Activated CD8-positive, alpha-beta memory T cell treated with anti-CD3 and anti-CD28 coated beads for 4 hours (primary cell): ENCODE results near the gene TAS2R38.

ENCODE experiments used
- DNase-seq, 2 donors: peaks; one replicate each; pipeline ENCODE4 v3.0.0-alpha.2; 2020; ENCODE audit warnings: low read depth in 2 of 2

Gene TAS2R38

DNA sequence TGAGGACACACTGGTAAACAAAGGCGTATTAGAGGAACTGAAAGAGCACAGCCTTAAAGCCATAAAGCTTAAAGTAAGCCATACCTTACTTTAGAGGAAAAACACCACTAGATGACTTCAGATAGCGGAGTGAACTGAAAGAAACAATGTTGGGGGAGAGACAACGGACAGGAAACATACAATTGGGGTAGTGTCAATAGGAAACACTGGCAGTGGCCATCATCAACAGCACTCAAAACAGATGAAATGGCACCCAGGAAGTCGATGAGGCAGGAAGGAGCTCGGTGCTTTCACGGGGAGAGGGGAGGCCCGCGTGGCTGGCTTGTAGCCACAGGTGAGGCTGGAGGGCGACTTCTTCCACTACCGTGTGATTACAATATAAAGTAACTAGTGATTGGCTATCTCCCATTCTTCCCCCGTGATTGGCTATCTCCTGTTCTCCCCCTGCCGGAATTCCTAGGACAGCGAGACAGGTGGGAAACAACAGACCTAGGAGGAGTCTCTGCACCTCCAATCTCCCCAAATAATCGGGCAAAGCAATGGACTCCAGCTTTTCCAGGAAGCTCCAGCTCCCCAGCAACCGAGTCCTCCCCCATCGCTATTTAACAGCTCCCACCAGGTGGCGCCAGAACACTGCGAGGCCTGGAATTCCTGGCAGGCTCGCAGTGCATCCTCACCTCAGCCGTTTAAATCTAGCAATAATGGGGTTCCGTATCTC, 2.4 kb upstream of the TAS2R38 start:
- peak; percentile 27 to 35 for DNase-seq

DNA sequence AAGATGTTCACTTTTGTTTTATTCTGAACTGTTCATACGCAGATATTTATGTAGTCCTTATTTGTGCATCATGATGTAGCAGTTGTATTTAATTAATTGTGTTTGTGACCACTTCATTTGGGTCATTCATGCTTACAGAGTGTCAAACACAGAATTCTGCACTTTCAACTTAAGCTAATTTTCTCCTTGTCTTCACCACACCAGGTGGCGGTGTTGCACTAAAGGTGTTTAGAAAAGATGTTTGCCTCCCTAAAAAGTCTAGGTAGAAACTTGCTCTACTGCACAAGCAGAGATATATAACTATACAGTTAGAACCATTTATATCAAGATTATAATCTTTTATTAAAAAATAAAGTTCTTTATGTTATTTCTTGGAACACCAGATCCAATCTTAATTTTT, 1.3 kb upstream of the TAS2R38 start:
- DNase-seq, result no peak

DNA sequence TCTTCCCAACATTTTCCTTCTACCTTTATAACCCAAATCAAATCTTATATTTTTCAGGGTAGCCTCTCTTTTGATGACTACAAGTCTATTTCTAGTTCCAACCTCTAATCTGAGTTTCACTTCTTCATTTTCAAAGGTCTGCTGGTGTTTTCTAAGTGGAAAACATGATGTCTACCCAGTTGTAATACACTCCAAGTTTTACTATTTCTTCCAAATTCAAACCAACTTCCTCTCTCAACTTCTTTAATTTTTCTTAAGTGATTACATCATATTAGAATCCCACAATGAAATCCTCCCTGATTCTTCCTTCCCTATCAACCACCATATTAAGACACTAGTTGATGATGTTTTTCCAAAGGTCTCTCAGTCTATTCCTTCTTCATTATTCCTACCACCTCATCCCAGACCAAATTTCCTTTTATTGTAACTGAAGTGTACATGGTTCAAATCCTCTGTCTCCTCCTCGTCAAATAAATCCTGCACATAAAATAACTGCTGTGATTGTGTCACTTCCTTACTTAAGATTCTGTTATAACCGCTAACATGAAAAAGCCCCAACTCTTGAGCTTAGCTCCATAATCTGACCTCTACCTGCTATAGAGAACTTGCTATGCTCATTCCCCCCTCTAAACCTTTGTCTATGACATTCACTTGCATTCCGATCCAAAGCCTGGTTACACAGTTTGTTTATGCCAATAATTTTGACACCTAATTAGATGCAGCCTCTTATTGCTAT, 12.7 kb downstream of the TAS2R38 start:
- no peak for DNase-seq

DNA sequence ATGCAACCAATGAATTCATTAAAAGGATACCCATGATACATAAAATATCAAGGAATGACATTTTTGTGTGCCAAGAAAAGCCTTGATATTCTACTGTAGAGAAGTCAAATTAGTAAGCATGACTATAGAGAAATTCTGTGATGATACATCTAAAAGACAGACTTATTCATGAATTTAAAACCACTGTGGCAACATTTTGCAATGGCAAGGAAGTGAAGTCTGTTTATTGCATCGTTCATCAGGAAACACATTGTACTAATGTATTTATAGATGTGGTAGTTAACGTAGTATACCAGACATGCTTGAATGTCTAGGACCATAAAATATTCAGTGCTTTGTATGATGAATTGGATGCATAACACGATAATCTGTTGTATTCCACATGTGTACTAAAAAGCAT, 17.5 kb downstream of the TAS2R38 start:
- no peak for DNase-seq

DNA sequence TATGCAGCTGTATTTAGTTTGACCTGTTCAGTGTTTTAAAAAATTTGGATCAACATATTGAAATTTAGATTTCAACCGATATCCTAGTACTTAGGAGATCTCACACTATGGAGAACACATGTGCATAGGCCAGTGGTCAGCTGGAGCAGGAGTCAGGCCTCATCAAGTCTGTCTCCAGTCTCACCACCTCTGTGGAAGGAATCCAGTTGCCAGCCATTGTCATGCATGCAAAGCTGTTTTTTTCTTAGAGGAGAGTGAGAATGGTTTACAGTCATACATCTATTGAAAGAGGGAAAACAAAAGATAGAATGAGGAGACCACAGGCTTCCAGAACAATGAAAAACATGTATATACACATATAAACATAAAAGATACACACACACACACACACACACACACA, 19.2 kb downstream of the TAS2R38 start:
- DNase-seq, result no peak

DNA sequence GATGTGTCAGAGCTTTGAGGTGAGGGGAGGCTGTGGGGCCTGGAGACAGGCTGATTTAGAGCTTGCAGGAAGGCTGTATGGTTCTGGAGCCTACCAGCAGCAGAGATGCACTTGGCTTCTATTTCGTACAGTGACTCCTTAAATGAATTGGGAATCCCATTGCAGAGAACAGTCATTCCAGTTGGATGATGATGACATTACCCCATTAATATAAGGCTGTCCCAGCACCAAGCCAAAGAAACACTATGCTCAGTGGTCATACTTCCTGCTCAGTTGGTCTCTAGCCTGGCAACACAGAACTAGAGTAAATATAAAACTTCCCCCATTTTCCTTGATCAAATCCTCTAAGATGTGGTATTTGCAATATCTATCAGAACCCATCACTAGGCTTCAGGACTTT, 21.1 kb downstream of the TAS2R38 start:
- no peak for DNase-seq

DNA sequence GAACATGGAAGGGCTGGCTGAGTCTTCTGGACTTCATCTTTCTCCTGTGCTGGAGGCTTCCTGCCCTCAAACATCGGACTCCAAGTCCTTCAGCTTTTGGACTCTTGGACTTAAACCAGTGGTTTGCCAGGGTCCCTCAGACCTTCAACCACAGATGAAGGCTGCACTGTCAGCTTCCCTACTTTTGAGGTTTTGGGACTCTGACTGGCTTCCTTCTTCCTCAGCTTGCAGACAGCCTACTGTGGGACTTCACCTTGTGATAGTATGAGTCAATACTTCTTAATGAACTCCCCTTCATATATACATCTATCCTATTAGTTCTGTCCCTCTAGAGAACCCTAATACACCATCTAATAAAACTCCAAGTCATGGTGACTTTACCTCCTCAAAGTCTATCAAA, 22.8 kb downstream of the TAS2R38 start:
- DNase-seq, result no peak

DNA sequence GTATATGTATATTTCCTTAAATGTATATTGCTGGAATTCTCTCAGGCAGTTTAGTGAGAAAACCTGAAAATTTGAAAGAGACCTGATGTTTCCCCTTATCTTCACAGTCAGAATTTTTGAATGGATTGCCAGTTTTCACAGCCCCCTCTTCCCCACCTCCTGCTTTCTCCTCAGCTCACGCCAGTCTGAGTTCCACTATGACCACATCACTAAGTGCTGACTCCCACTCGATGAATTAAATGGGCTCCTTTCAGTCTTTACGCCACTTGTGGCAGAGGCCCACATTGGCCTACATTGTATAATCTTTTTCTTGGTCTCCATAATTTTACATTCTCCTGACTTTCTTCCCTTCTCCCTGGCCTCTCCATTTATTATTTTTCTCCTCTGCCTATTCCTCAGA, 23.7 kb downstream of the TAS2R38 start:
- no peak for DNase-seq

DNA sequence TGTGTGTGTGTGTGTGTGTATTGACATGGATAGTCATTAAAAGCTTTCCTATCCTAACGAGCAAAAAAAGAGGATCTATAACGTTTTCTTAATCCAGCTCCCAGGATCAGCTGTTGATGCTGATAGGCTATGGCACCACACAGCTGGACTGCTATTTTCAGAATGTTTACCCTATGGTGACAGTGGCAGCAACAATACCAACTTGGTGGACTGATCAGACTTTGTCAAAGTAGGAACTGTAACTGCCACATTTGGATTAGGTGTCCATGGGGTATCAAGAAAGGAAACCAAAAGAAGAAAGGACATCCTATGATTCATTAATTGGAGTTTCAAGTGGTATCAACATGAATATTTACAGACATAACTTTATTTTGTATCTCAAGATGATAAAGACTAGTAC, 24.1 kb downstream of the TAS2R38 start:
- DNase-seq, result no peak

DNA sequence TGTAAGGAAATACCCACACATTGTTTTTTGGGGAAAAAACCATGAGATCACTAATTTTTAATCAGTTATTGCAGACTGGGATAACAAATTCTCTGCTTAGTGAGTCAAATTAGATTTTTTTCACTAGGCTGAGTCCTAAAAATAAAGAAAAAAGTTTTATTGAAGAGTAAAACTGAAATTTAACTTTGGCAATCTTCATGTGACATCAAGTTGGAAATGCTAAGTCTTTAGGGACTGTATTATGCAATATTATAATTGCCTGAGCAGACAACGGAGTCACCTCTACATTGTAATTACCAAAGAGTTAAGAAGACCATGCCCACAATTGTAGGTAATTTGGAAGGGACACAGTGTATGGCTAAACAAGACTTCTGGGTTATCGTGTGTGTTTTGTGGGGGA, 24.6 kb downstream of the TAS2R38 start:
- no peak for DNase-seq

DNA sequence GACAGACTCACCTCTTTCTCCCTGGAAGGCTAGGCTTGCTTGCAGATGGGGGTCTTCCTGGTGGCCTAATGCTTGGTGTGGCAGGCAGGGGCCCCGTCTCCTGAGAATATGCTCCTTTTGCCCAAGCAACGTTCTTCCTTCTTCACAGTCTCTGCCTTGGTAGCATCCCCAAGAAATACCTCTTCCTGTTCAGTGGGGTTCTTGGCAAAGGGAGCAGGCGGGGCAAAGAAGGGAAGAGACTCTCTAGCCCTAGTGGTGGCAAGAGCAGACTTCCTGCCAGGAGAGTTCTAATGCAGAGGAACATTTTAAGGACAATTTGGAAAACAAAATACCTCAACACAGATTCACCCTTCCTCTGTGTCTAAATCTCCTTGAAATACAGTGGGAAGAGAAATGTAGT, 26.8 kb downstream of the TAS2R38 start, which contains the start of gene CLEC5A:
Gene CLEC5A, minus strand, starts transcription at position 179 of the 400 bp plus-strand sequence. CDS start 682 bp downstream, outside the sequence.
- no peak for DNase-seq

DNA sequence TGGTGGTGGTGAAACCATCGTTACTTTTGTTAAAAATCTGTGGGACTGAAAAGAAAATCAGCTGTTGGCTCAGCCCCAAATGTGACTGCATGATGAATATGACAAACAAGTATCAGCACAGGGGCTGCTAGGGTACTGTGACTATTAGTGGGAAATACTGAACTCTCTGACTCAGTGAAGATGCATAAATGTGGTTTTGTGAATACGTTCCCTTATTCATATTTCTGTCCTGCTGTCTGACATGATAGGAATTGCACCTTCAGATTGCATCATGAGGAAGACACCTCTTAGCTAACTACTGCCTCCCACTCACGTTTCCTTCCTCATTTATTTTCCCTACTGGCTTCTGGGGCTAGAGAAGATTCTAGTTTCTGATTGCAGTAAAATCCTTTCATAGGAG, 28.2 kb downstream of the TAS2R38 start:
- DNase-seq, result no peak

DNA sequence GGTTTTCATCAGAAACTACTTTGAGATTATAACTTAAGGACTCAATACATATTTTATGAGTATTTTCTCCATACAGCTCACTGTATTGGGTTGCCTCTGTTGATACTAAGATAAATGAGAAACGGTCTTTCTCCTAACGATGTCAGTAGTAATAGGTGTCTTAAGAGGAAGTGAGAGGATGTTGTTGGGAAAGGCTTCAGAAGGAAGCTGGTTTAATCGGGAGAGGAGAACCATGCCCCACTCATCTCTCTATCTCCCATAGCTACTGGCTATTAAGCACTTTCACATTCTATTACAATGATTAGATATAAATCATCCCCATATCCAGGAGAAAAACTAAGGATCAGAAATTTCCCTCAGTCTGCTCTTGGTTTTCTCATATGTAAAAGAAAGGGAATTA, 28.8 kb downstream of the TAS2R38 start:
- no peak for DNase-seq

DNA sequence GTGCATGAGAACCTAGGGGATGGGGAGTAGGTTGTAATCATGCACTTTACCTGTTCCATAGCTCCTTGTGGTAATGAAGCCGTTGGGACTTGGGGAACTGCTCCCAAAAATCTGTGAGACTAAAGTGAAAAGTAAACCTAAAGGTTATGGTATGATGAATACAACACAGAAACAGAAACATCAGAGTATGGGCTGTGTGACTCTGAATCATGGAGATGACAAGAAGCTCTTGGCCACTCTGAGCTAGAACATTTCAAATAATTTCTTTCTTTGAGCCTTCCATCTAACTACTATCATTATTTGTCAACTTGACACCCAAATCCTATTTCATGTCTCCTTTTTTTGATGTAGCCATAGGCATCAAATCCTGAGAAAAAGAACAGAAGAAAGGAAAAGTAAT, 29.7 kb downstream of the TAS2R38 start:
- no peak for DNase-seq

DNA sequence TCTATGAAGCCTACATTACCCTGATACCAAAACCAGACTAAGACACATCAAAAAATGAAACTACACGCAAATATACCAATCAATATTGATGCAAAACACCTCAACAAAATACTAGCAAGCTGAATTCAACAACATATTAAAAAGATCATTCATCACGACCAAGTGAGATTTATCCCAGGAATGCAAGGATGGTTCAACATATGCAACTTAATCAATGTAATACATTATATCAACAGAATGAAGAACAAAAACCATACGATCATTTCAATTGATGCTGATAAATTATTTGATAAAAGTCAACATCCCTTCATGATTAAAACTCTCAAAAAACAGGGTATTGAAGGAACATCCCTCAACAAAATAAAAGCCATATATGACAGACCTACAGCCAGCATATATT, 32.5 kb downstream of the TAS2R38 start:
- DNase-seq, result no peak

DNA sequence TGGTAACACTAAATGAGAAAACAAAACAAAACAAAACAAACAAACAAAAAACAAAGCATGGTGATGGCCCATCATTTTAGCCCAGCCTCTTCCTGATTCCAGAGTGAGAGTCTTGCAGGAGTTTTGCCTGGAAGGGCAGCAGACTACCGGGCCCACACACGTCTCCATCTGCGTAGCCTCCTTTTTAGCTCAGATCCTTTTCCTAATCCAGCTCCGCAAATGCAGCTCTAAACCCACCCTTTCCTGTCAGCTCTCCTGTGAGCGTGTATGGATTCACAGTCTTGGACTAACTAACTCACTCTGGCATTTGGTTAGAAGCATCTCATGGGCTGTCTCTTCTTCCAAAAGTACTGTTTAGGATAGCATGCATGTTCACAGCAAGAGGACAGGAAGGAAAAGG, 43.4 kb downstream of the TAS2R38 start:
- no peak for DNase-seq

DNA sequence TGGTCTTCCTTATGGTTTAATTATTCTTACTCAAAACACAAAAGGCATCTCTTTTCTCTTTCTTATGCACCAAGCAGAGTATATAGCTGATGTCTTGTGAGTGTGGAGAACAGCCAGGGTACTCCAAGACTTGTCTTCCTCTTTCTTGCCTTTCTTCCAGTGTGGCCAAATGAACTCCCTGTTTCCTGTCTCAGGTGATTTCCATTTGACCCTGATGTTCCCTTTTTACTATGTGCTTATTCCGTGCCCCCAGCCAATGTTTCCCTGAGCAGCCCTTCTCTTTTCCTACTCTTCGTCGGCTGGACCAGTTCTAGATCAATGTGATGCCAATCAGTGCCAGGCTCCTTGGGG, 44.8 kb downstream of the TAS2R38 start:
- no peak for DNase-seq

DNA sequence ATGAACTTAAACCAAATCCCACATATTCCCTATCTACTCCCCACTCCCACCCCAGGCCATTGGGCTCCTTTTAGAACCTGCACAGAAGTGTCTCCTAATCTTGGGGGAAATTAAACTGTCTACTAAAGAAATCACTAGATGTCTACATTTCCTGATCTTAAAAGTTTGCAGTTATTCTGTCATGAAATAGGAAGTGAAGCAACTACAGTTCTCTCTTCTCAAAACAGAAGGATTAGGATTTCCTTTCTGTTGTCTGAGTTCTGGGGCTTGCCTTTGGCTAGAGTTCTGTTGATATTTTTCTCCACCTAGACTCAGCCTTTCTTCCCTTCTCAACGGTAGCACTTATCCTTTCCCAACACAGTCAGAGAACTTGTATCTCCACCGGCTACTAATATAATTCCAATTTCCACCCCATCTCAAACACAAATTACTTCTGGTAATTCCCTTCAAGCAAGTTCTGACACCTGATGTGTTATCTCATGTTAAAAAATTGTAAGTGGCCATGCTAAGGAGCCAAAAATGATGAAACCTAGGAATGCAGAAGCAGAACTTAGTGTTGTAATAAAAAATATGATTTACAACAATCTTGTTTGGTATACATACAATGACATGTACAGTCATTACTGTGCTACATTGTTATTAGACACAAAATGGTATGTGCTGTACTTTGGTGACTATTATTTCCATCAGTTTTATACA, 45.3 kb downstream of the TAS2R38 start:
- DNase-seq, result no peak
